CD14-positive monocyte (primary cell): ENCODE results near the gene LAMTOR4. TPM values are rescaled to one million over a fixed set of nuclear protein-coding genes. Genes with fewer than 3 reads are reported as not detected.
A peak's percentile ranks its signal among the peaks of the same experiment; 100 is the strongest.
"Not testable (repeated sequence)": the region's sequence is repeated elsewhere in the genome, so short reads cannot be mapped to it uniquely, and the experiment has no call there.

Experiments
- DNase-seq, 3 donors: peaks; one replicate each; pipeline ENCODE4 v3.0.0-alpha.2; 2011 to 2022
- H2AFZ ChIP-seq: 2 replicates; pipeline ENCODE4 v1.6.0; 2012; ENCODE audit warnings: mild to moderate bottlenecking, low read depth, low read length, inconsistent platforms; ENCODE audit not compliant: insufficient read depth, poor library complexity, severe bottlenecking
- H3K27ac ChIP-seq, 2 donors: 1 replicate in 1 of 2; 2 replicates in 1 of 2; pipeline ENCODE4 v1.5.1; 2012 to 2013; ENCODE audit warnings: low read length in 2 of 2, control low read depth in 1 of 2, inconsistent platforms in 1 of 2, low read depth in 1 of 2, mild to moderate bottlenecking in 1 of 2
- H3K27me3 ChIP-seq, 2 donors: one replicate each; pipeline versions ENCODE4 v1.6.0 to v1.6.1; 2011 to 2013; ENCODE audit warnings: low read length in 2 of 2; ENCODE audit not compliant: control insufficient read depth in 2 of 2, insufficient read depth in 2 of 2
- H3K36me3 ChIP-seq, 2 donors: replicated peaks in 1 of 2; 1 replicate in 1 of 2; 2 replicates in 1 of 2; pipeline versions ENCODE4 v1.5.1 to v1.6.1; 2012 to 2013; ENCODE audit warnings: low read length in 2 of 2, control low read depth in 1 of 2, inconsistent platforms in 1 of 2, mild to moderate bottlenecking in 1 of 2; ENCODE audit not compliant: insufficient read depth in 2 of 2, control insufficient read depth in 1 of 2
- H3K4me1 ChIP-seq, 2 donors: 1 replicate in 1 of 2; 2 replicates in 1 of 2; pipeline versions ENCODE4 v1.5.1 to v1.6.1; 2012 to 2013; ENCODE audit warnings: low read length in 2 of 2, control low read depth in 1 of 2, inconsistent platforms in 1 of 2, mild to moderate bottlenecking in 1 of 2, moderate library complexity in 1 of 2; ENCODE audit not compliant: insufficient read depth in 2 of 2, control insufficient read depth in 1 of 2
- H3K4me2 ChIP-seq: replicated peaks from 2 replicates; pipeline ENCODE3; 2012; ENCODE audit warnings: low read length, moderate library complexity, mild to moderate bottlenecking; ENCODE audit not compliant: poor library complexity, severe bottlenecking; ENCODE audit errors: extremely low read depth
- H3K4me3 ChIP-seq, 3 experiments: fragments of 200-600 bp in 1 of 3; sonication (generic) in 1 of 3; replicated peaks in 1 of 3; 1 replicate in 2 of 3; 2 replicates in 1 of 3; pipeline ENCODE4 v1.5.1; 2011 to 2013; ENCODE audit warnings: low read length in 3 of 3, mild to moderate bottlenecking in 3 of 3, control low read depth in 2 of 3, low read depth in 2 of 3, inconsistent platforms in 1 of 3, moderate library complexity in 1 of 3
- H3K79me2 ChIP-seq: 2 replicates; pipeline ENCODE4 v1.6.0; 2012; ENCODE audit warnings: mild to moderate bottlenecking, control low read depth, inconsistent platforms, low read length, moderate library complexity; ENCODE audit not compliant: insufficient read depth
- H3K9ac ChIP-seq: 2 replicates; pipeline ENCODE4 v1.6.0; 2017; ENCODE audit warnings: low read length, mild to moderate bottlenecking; ENCODE audit not compliant: insufficient read depth, poor library complexity, severe bottlenecking
- H3K9me3 ChIP-seq, 2 donors: replicated peaks in 1 of 2; 1 replicate in 1 of 2; 2 replicates in 1 of 2; pipeline versions ENCODE4 v1.5.1 to v1.6.1; 2012 to 2013; ENCODE audit warnings: low read length in 2 of 2, control low read depth in 1 of 2; ENCODE audit not compliant: control insufficient read depth in 1 of 2, insufficient read depth in 1 of 2
- H4K20me1 ChIP-seq: 2 replicates; pipeline ENCODE4 v1.6.0; 2012; ENCODE audit warnings: mild to moderate bottlenecking, low read length, control low read depth, moderate library complexity; ENCODE audit not compliant: insufficient read depth
- H3K27ac Mint-ChIP-seq, 7 donors: one replicate each; pipeline ENCODE4 v1.8.0; 2020; ENCODE audit warnings: mild to moderate bottlenecking in 7 of 7, mixed read lengths in 7 of 7, moderate library complexity in 6 of 7, inconsistent platforms in 2 of 7
- H3K27me3 Mint-ChIP-seq, 3 donors: one replicate each; pipeline ENCODE4 v1.8.0; 2021 to 2022; ENCODE audit warnings: low read depth in 3 of 3, mild to moderate bottlenecking in 3 of 3, mixed read lengths in 3 of 3, moderate library complexity in 3 of 3, inconsistent platforms in 1 of 3
- H3K36me3 Mint-ChIP-seq, 2 donors: one replicate each; pipeline ENCODE4 v1.8.0; 2020; ENCODE audit warnings: mixed read lengths in 2 of 2, inconsistent platforms in 1 of 2, mild to moderate bottlenecking in 1 of 2
- H3K4me1 Mint-ChIP-seq: one replicate; pipeline ENCODE4 v1.8.0; 2020; ENCODE audit warnings: mild to moderate bottlenecking, mixed read lengths
- H3K4me3 Mint-ChIP-seq, 2 donors: one replicate each; pipeline ENCODE4 v1.8.0; 2020; ENCODE audit warnings: mild to moderate bottlenecking in 2 of 2, mixed read lengths in 2 of 2, moderate library complexity in 1 of 2
- H3K9me3 Mint-ChIP-seq, 7 donors: one replicate each; pipeline ENCODE4 v1.8.0; 2020 to 2022; ENCODE audit warnings: mixed read lengths in 7 of 7, mild to moderate bottlenecking in 6 of 7, moderate library complexity in 6 of 7, inconsistent platforms in 2 of 7
- CTCF ChIP-seq: fragments of 200-600 bp; IDR thresholded peaks from one replicate; pipeline ENCODE4 v1.8.0; 2022; ENCODE audit warnings: antibody characterized with exemption, mild to moderate bottlenecking
- whole genome bisulfite sequencing: methylation state at CpG from one replicate; pipeline ENCODE4 v1.1.5; 2013; ENCODE audit warnings: missing lambda C conversion rate; ENCODE audit not compliant: insufficient coverage; 5-methylcytosine and 5-hydroxymethylcytosine counted together
- intact Hi-C, 2 donors: fragments of 100-400 bp; cut with micrococcal nuclease; formaldehyde crosslinking; loops; one replicate each; pipeline versions ENCODE4 v1.15.0 to v1.15.1; 2023
- polyA plus RNA-seq, 3 donors: library from polyadenylated mRNA; depleted of rRNA in 1 of 3; unstranded in 2 of 3; stranded (reverse) in 1 of 3; fragments of 300-500 nt in 2 of 3; fragments of >200 nt in 1 of 3; fragmentation: Illumina TruSeq in 2 of 3; gene quantifications; 1 replicate in 2 of 3; 2 replicates in 1 of 3; pipeline ENCODE4 v1.2.3, GENCODE V29; 2012 to 2021

The LAMTOR4 gene
- polyA plus RNA-seq, 3 donors: 533 to 754 (median 621) TPM

- H3K4me3 Mint-ChIP-seq: peak overlapping the region; percentile 84 to 98
- intact Hi-C loops: loop anchor here (1.0 to 10.0 kb wide), 3 partner anchors 9 to 547 kb away; partner anchors contain the start of genes CNPY4 (in 1 of the 2), GNB2 (in 1 of the 2) and TAF6 (in 1 of the 2)
- H3K9ac ChIP-seq: peak overlapping the region; percentile 81
- peaks cover 13 to 19% (median 17%) of the 10 kb centered on the region in 3 donors for H3K27me3 Mint-ChIP-seq
- H3K27ac ChIP-seq: peak overlapping the region in 1 of 2 donors; percentile 92
- peaks cover 40% of the 10 kb centered on the region for H3K4me1 Mint-ChIP-seq
- H3K36me3 Mint-ChIP-seq: no peaks in the 10 kb centered on the region
- H4K20me1 ChIP-seq: peaks cover 3% of the 10 kb centered on the region
- peaks cover 13% of the 10 kb centered on the region for H3K79me2 ChIP-seq
- no peaks in the 10 kb centered on the region for H3K9me3 ChIP-seq
- no peaks in the 10 kb centered on the region for H3K36me3 ChIP-seq
- peak overlapping the region in 5 of 7 donors; percentile 33 to 78 (median 50) for H3K27ac Mint-ChIP-seq
- peak overlapping the region; percentile 98 for H3K4me2 ChIP-seq
- peaks cover 36 to 46% of the 10 kb centered on the region in 2 donors for H3K4me1 ChIP-seq
- TF ChIP-seq CTCF: no peak
- H3K4me3 ChIP-seq: peak overlapping the region; percentile 83 to 93 (median 87)
- DNase-seq: no peak
- under 1% methylated on average over 32 of the region's 37 CpGs for WGBS
- H3K9me3 Mint-ChIP-seq: peaks cover 0 to 4% (median 0%) of the 10 kb centered on the region in 7 donors
- peaks cover 0 to 14% of the 10 kb centered on the region in 2 donors for H3K27me3 ChIP-seq
- peak overlapping the region; percentile 97 for H2AFZ ChIP-seq
Observed at GRCh38 chr7:100127866-100128636, 20.7 kb upstream of the LAMTOR4 start.

- Mint-ChIP-seq H3K4me1 (peaks cover 40% of the 10 kb centered on the region), H3K27me3 (peaks cover 14 to 19% (median 17%) of the 10 kb centered on the region in 3 donors), H3K4me3 (peak overlapping the region in 1 of 2 donors; percentile 84), H3K36me3 (no peaks in the 10 kb centered on the region), H3K27ac (no peak overlapping the region), H3K9me3 (peaks cover 0 to 4% (median 0%) of the 10 kb centered on the region in 7 donors)
- intact Hi-C loops: loop anchor here in 1 of 2 donors (5.0 to 10.0 kb wide), 2 partner anchors 206 to 546 kb away; partner anchors contain the start of gene GNB2
- H4K20me1 ChIP-seq: peaks cover 3% of the 10 kb centered on the region
- H3K9me3 ChIP-seq: no peaks in the 10 kb centered on the region
- peak overlapping the region; percentile 81 for H3K9ac ChIP-seq
- peaks cover 13% of the 10 kb centered on the region for H3K79me2 ChIP-seq
- TF ChIP-seq CTCF: no peak
- peaks cover 36 to 46% of the 10 kb centered on the region in 2 donors for H3K4me1 ChIP-seq
- H3K36me3 ChIP-seq: no peaks in the 10 kb centered on the region
- no peak overlapping the region for H3K27ac ChIP-seq
- 100% methylated on average over 1 of the region's 1 CpG for WGBS
- DNase-seq: no peak
- H2AFZ ChIP-seq: no peak overlapping the region
- no peak overlapping the region for H3K4me2 ChIP-seq
- H3K27me3 ChIP-seq: peaks cover 0 to 14% of the 10 kb centered on the region in 2 donors
- H3K4me3 ChIP-seq: no peak overlapping the region
Observed at GRCh38 chr7:100128637-100128963, 20.1 kb upstream of the LAMTOR4 start.

DNA sequence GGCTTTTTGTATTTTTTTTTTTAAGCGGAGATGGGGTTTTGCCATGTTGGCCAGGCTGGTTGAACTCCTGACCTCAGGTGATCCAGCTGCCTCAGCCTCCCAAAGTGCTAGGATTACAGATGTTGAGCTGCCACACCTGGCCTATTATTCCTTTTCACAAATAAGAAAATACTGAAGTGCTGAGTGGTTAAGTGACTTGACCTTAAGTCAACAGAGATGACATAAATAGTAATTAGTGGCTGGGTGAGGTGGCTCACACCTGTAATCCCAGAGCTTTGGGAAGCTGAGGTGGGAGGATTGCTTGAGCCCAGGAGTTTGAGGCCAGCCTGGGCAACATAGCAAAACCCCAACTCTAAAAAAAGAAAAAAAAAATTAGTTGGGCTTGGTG lies 18.5 kb upstream of the LAMTOR4 start:
- H4K20me1 ChIP-seq, H3K4me2 ChIP-seq, H3K4me3 Mint-ChIP-seq, H3K9ac ChIP-seq, DNase-seq, H3K9me3 Mint-ChIP-seq, H3K36me3 ChIP-seq, H3K27ac Mint-ChIP-seq, H2AFZ ChIP-seq, H3K27ac ChIP-seq, H3K36me3 Mint-ChIP-seq, H3K4me3 ChIP-seq, H3K9me3 ChIP-seq: not testable (repeated sequence)
- intact Hi-C loops: loop anchor here in 1 of 2 donors (5.0 kb wide), 1 partner anchor 87 kb away; the partner anchor contains the start of gene PVRIG
- H3K27me3 Mint-ChIP-seq: peaks cover 14 to 19% (median 17%) of the 10 kb centered on the region in 3 donors
- peaks cover 29% of the 10 kb centered on the region for H3K4me1 Mint-ChIP-seq
- no CpG with 5 or more reads among the region's 1 CpG for WGBS
- peaks cover 23 to 33% of the 10 kb centered on the region in 2 donors for H3K4me1 ChIP-seq
- peaks cover 0 to 14% of the 10 kb centered on the region in 2 donors for H3K27me3 ChIP-seq
- H3K79me2 ChIP-seq: peaks cover 13% of the 10 kb centered on the region
